Right lung (tissue), 5 donors: Measurements from ENCODE around the gene GPR39. TPM values are rescaled to one million over a fixed set of nuclear protein-coding genes. Genes with fewer than 3 reads are reported as not detected.

Experiments
- DNase-seq, 2 donors: peaks; one replicate each; pipeline ENCODE4 v3.0.0-alpha.2; 2013
- polyA plus RNA-seq, 5 donors: library from polyadenylated mRNA; unstranded; fragments of 120-200 nt; gene quantifications; one replicate each; pipeline versions ENCODE4 v1.2.1 to v1.2.3, GENCODE V29; 2013; ENCODE audit warnings: inconsistent platforms in 1 of 5, low replicate concordance in 1 of 5; ENCODE audit not compliant: insufficient read length in 5 of 5, insufficient read depth in 1 of 5

Gene GPR39
- polyA plus RNA-seq, 5 donors: 3.3 to 6.1 (median 4.1) TPM

GRCh38 chr2:132412021-132412420 lies 4.6 kb upstream of the GPR39 start:
- DNase-seq: no peak

GRCh38 chr2:132414081-132414480 lies 2.5 kb upstream of the GPR39 start:
- DNase-seq: no peak

- DNase-seq: no peak
These were observed 1.2 kb upstream of the GPR39 start for GRCh38 chr2:132415256-132415914.

DNA sequence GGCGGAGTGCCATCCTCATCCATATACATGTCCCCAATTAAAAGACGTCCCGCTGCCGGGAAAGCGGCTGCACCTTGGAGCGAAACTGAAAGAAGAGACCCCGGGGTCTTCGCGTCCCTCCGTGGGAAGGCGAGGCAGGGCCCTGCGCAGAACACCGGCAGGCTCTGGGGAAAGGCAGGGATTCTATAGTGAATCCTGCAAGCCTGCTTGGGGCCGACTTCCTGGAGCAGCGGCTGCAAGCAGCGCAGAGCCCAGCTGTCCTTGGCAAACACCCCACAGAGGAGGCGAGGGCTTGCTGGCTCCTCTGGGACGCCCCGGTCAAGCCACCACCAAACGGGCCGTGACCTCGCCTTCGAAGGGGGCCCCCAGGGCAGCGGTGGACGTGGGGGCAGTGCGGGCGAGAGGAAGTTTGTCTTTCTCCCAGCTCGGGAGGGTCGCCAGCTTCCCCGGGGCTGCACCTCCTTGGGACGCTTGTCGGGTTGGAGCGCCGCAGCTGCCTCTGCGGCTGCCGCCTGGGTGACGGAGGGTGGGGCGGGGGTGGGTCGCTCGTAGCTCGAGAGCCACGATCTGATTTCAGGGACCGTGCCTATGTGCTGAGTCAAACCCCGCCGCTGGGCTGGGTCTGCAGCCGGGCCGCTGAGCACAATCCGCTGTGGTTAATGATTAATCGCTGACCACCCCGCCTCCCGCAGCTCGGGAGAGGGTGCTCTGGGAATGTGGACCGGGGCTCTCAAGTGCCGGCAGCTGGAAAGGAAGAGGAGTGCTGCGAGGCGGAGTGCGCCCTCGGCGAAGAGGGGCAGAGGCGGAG lies 486 bp upstream of the GPR39 start:
- peak; percentile 82 for DNase-seq

- DNase-seq: no peak
These were observed 928 bp downstream of the GPR39 start for GRCh38 chr2:132417430-132418035.

DNA sequence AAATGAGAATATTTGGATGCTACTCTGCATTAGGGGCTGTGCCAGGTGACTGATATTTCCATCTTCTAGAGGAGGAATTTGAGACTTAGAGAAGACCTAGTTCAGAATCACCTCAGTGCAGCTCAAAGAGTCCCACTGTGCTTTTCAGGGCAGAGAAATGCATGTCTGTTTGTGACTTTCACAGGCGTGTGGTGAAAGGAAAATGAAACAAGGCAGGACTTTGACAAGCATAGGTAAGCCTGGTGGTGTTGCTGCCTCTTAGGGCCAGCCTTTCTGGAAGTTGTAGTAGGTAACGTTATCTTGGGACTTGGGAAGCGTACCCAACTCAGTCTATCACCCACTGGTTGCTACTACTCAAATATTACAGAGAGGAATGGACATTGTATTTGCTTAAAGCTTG lies 2.6 kb downstream of the GPR39 start:
- DNase-seq: no peak

GRCh38 chr2:132419941-132420340 lies 3.3 kb downstream of the GPR39 start:
- DNase-seq: no peak

DNA sequence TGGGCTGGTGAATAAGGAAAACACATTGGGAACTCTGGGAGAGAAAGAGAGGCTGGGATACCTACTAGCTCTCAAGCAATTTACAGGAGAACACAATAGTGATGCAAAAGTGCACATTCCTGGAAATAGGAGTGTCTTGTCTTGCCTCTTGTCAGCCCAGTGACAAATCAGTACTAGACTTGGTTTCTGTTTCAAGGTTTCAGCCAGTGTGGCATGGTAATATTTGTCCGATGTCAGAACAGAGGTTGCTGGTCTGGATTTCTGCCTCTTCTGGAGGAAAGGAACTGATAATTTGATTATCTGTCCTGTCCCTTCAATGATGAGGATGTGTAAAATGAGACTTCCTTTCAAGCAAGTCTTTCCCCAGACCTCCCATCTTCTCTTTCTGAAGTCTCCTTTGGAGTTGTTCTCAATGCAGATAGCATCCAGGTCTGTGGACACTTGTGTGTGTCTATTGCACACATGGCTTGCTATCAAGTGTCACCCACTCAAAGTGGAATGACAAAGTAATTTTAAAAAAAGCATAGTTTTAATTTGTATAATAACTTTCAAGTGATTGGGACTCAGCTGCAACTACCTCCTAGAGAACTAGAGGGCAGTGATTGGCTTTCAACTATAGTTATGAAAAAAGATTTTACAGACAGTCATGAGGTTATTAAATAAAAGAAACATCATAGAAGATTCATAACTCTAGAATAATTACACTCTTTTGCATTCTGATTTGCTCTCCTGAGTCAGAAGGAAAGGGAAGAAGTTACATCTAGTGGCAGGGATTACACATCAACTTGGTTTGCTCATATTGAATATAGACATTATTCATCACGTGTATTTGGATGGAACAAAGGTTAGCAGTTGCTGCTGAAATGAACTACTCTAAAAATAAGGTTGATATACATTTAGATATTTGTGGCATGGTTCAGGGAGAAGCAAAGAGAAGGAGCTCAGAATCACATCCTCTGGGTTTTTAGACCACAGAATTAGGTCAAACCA lies 4.5 kb downstream of the GPR39 start:
- DNase-seq: no peak

DNA sequence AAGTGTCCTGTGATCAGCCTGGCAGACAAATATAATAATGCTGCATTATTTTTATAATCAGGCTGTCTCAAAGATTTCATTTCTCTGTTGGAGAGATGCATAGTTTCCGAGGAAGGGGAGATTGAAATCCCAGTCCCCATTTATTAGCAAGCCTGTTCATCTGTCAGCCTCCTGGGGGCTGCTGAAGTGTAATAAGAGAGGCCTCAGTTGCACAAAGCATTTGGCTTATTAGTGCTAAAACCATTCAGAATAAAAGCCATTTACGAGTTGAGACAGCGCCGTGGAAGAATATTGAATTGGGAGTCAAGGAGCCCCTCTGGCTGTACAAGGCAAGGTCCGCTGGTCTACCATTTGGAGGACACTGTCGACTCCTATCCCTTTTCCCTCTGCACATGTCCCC lies 6.1 kb downstream of the GPR39 start:
- no peak for DNase-seq

GRCh38 chr2:132424526-132425121 lies 8.0 kb downstream of the GPR39 start:
- DNase-seq: no peak

GRCh38 chr2:132426033-132426432 lies 9.4 kb downstream of the GPR39 start:
- no peak for DNase-seq

DNA sequence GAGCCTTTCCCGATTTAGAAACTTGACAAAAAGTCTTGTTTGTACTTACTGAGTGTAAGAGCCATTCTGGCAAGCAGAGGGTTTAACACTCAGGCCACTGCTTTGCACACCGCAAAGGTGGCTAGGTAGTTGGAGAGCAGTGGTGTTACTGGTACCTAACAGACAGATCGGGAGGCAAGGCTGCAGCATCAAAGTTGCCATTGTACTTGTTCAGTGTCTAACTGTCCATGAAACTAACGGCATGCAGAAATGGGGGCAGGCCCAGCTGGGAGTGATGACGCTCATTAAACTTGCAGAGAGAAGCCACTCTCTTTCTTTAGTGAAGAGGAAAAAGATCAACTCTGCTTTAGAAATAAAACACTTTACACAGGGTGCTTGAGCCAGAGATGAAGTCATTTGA lies 10.1 kb downstream of the GPR39 start:
- no peak for DNase-seq

DNA sequence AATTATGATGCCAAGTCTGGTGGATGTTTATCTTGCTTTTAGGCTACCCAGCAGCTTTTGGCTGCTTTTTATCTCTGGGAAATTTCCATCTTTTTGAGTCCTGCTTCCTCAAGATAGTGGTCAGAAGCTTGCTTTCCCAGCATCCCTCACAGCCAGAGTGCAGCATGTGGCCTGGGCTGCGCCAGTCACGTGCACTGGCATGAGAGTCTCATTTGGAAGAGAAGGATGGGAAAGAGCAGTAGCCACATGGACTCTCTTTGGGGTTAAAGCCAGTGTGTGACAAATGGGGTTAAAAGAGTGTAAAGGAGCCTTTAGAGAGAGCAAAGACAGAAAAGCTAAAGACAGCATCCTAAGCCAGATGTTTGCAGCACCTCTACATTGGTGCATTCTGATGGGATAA lies 12.7 kb downstream of the GPR39 start:
- no peak for DNase-seq

GRCh38 chr2:132429941-132430573 lies 13.5 kb downstream of the GPR39 start:
- no peak for DNase-seq

DNA sequence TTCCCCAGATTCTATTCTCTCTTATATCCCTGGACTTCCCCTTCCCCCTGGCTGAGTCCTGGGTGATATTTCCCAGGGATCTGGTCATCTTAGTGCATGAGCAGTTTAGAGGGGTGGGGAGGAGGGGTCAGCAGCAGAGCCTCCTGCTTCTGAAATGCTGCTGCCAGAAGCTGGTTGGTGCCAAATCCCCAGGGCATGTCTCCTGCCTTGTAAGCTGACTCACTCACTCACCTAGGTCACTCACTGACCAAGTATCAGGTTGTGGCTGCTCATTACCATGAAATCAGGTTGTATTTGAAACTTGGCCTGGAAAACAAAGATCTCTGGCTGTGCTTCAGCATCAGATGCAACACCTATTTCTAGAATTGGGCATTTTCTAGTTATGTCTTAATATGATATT lies 14.3 kb downstream of the GPR39 start:
- DNase-seq: no peak

DNA sequence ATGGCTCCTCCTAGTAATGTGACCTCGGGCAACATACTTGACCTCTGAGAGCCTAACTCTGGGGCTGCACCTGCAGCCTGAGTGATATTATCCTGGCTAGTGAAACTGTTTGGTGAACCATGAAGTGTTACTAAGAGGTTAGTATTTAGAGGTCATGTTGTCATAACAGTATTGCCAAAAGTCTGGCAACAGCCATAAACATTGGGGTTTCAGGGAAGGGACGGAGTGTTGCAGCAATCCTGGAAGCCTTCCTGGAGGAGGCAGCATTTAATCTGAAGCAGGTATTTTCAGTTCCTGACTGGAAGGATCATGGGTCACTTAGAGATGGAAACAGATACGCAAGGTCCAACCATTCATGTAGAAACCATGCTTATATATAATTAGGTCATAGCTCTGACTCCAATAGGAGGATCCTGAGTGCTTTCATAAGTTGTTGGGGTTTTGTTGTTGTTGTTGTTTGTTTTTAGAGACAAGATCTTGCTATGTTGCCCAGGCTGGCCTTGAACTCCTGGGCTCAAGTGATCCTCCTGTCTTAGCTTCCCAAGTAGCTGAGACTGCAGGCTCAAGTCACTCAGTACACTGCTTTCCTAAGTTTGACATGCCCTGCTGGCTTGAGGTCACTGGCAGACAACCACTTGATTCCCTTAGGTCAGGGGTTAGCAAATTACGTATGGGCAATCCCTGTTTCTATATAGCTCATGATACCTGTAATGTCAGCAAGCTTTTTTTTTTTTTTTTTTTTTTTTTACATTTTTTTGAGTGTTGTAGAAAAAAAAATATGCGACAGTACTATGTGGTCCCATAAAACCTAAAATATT lies 21.5 kb downstream of the GPR39 start:
- DNase-seq: no peak

GRCh38 chr2:132438691-132439090 lies 22.1 kb downstream of the GPR39 start:
- no peak for DNase-seq

DNA sequence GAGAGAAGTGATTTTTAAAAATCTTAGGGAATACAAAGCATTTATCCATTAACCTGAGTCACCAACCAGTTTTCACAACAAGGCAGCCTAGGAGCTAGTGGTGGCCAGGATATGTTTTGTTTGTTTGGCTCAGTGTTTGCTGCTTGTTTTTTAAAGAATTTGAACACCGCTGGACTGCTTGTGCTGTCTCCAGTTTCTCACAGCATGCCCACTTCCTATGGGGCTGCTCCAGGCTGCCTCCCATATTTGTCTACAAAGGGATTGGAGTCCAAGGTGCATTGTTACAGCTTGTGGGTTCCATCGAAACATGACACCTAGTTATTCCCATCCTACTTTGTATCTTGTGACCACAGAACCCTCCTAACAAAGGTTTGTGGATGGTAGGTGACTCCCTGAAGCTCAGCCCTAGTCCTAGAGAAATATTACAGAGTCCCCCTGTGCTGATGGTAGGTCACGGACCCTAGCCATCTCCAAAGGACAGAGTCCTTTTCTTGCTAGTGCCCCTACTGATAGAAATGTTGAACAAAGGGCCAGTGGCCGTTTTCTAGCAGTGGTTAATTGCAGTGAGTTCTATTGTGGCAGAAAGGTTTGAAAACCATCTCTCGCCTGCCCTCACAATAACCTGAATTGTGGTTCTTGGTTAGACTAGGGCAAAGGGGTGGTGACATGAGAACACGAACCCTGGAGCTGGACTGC lies 23.2 kb downstream of the GPR39 start:
- DNase-seq: no peak

- no peak for DNase-seq
These were observed 24.4 kb downstream of the GPR39 start for GRCh38 chr2:132441051-132441450.
